PC-9 (cell line): Measurements from ENCODE around the gene CBX7.

Source experiments
- EZH2 ChIP-seq: fragments of 200-600 bp; sonication (generic); IDR thresholded peaks from 2 replicates; pipeline ENCODE4 v1.8.0; 2017; ENCODE audit warnings: antibody characterized with exemption, low read depth
- TF ChIP-seq, protein P1 (sequence below): fragments of 200-600 bp; sonication (generic); conservative IDR thresholded peaks from 2 replicates; pipeline ENCODE4 v1.6.1; 2017; ENCODE audit warnings: mixed run types, antibody characterized with exemption, mild to moderate bottlenecking, moderate library complexity

DNA sequence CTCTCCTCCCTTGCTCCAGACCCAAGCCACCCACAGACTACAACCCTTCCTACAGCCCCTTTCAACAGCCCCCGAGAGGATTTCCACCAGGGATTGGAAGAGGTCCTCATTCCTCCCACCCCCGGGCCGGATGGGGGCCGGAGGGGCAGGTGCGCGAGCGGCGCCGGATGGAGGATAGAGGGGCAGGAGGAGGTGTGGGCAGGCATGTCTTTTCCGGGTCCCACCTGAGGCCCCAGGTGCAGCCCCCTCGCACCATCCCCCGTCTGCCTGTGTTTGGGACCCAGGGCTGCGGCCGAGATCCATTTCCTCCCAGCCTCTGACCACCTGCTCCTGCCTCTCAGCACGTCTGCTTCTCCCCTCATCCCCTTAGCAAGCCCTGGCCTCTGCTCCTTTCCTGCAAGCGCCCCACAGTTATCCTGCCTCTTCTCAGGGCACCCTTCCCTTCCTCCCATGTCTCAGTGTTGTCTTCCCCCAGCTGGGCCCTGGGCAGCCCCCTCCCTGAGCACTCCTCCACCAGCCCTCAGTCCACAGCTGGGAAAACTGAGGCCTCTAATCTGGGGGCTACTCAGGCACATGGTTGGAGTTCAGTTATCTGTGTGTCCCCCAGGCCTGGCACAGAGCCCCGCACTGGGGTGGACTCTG lies 19.3 kb upstream of the CBX7 start:
- TF ChIP-seq, protein P1, sequence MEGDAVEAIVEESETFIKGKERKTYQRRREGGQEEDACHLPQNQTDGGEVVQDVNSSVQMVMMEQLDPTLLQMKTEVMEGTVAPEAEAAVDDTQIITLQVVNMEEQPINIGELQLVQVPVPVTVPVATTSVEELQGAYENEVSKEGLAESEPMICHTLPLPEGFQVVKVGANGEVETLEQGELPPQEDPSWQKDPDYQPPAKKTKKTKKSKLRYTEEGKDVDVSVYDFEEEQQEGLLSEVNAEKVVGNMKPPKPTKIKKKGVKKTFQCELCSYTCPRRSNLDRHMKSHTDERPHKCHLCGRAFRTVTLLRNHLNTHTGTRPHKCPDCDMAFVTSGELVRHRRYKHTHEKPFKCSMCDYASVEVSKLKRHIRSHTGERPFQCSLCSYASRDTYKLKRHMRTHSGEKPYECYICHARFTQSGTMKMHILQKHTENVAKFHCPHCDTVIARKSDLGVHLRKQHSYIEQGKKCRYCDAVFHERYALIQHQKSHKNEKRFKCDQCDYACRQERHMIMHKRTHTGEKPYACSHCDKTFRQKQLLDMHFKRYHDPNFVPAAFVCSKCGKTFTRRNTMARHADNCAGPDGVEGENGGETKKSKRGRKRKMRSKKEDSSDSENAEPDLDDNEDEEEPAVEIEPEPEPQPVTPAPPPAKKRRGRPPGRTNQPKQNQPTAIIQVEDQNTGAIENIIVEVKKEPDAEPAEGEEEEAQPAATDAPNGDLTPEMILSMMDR, result no peak
- TF ChIP-seq EZH2, result no peak
